DMS114 treated with DMSO at 0.1 percent for 48 hours (cell line): ENCODE data around the gene MEGF6.

Experiments used
- DNase-seq: peaks from one replicate; lab custom pipeline; 2025; ENCODE audit not compliant: unreplicated experiment; lab: John Stamatoyannopoulos, UW

The MEGF6 gene, protein sequence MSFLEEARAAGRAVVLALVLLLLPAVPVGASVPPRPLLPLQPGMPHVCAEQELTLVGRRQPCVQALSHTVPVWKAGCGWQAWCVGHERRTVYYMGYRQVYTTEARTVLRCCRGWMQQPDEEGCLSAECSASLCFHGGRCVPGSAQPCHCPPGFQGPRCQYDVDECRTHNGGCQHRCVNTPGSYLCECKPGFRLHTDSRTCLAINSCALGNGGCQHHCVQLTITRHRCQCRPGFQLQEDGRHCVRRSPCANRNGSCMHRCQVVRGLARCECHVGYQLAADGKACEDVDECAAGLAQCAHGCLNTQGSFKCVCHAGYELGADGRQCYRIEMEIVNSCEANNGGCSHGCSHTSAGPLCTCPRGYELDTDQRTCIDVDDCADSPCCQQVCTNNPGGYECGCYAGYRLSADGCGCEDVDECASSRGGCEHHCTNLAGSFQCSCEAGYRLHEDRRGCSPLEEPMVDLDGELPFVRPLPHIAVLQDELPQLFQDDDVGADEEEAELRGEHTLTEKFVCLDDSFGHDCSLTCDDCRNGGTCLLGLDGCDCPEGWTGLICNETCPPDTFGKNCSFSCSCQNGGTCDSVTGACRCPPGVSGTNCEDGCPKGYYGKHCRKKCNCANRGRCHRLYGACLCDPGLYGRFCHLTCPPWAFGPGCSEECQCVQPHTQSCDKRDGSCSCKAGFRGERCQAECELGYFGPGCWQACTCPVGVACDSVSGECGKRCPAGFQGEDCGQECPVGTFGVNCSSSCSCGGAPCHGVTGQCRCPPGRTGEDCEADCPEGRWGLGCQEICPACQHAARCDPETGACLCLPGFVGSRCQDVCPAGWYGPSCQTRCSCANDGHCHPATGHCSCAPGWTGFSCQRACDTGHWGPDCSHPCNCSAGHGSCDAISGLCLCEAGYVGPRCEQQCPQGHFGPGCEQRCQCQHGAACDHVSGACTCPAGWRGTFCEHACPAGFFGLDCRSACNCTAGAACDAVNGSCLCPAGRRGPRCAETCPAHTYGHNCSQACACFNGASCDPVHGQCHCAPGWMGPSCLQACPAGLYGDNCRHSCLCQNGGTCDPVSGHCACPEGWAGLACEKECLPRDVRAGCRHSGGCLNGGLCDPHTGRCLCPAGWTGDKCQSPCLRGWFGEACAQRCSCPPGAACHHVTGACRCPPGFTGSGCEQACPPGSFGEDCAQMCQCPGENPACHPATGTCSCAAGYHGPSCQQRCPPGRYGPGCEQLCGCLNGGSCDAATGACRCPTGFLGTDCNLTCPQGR (N-terminal part only)

GRCh38 chr1:3611170-3612019 lies at the start of gene MEGF6:
MEGF6 (minus strand) TSS chr1:3611508; CDS start chr1:3611268, 240 bp downstream.
- peak; percentile 41 for DNase-seq

DNA sequence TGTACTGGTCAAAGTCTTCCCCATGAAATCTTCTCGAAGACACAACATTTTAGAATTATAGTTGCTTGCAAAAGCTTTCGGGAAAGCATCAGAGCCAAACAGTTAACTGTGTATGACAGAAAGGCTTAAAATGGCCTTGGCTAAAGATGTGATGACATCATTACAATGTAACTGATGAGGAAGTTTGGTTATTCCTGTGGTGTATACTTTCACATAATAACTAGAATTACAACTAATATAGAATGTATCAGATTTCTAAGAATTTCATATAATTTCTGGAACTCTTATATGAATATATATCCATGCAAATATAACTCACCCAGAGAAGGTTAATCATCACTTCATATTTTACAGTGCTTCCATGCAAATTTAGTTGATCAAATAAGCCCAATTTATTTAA lies 49.4 kb upstream of the MEGF6 start:
- no peak for DNase-seq

- no peak for DNase-seq
Measured at GRCh38 chr1:3659093-3659492, 47.8 kb upstream of the MEGF6 start.

- DNase-seq: no peak
Measured at GRCh38 chr1:3658231-3658615, 46.9 kb upstream of the MEGF6 start.

DNA sequence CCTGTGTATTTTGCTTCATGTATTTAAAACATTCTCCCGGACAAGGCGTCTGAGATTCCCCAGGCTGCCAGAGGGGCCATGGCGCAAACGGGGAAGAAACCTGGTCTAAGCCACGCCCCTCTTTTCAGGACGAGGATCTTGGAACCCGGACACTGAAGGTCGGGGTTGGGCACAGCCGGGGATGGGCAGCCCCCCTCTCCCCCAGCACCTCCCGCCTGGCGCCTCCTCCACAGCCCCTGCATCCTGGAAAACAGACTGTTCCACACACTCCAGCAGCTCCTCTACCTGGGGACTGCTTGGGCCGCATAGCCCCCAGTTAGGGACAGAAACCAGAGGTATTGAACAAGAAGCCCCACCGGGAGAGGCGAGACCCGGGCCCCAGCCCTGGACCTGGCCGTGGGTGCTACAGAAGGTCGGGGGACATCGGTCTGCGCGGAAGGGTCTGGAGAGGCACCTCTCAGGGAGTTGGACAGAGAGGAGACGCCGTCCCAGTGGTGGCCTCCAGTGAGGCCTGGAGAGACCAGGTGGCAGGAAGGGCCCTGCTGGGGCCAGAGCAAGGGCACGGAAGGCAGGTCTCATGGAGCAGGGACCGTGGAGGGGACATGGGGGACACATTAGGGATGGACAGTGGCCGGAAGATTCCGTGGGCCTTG lies 46.4 kb upstream of the MEGF6 start:
- DNase-seq: no peak

- no peak for DNase-seq
Measured at GRCh38 chr1:3657096-3657475, 45.8 kb upstream of the MEGF6 start.

DNA sequence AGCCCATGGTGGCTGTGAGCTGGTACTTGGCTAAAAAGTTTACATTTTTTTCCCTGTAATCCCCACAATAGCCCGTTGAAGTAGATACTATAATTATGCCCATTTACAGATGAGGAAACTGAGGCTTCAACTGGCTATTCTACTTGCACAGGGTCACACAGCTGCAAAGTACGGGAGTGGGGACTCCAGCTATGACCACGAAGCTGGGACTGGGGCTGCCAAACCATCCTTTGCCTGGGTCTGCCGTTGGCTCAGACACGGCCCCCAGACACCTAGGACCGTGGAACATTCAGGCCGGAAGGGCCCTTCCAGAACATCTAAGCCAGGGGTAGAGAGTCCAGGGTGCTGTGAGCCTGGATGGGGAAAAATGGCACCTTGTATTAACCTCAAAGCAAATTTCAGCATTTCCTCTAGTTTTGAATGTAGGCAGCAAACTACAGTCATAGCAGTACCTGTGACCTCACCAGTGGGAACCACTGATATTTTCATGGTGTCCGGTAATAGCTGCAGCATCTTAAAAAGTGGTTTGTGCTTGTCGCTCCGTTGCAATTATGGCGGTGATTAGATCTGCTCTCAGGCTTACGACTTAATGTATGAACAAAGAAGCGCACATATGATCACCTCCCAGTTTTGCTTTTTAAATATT lies 45.3 kb upstream of the MEGF6 start:
- no peak for DNase-seq

- DNase-seq: no peak
Measured at GRCh38 chr1:3654549-3655281, 43.4 kb upstream of the MEGF6 start.

- DNase-seq: no peak
Measured at GRCh38 chr1:3653286-3653618, 41.9 kb upstream of the MEGF6 start.

- DNase-seq: no peak
Measured at GRCh38 chr1:3652548-3653285, 41.4 kb upstream of the MEGF6 start.

GRCh38 chr1:3651930-3652547 lies 40.7 kb upstream of the MEGF6 start, which contains the start of gene TP73:
TP73 (plus strand) TSS chr1:3652516; CDS start chr1:3682366, 29,850 bp downstream.
- DNase-seq: no peak

- no peak for DNase-seq
Measured at GRCh38 chr1:3651026-3651929, 40.0 kb upstream of the MEGF6 start.

- DNase-seq: no peak
Measured at GRCh38 chr1:3650248-3651025, 39.1 kb upstream of the MEGF6 start.

DNA sequence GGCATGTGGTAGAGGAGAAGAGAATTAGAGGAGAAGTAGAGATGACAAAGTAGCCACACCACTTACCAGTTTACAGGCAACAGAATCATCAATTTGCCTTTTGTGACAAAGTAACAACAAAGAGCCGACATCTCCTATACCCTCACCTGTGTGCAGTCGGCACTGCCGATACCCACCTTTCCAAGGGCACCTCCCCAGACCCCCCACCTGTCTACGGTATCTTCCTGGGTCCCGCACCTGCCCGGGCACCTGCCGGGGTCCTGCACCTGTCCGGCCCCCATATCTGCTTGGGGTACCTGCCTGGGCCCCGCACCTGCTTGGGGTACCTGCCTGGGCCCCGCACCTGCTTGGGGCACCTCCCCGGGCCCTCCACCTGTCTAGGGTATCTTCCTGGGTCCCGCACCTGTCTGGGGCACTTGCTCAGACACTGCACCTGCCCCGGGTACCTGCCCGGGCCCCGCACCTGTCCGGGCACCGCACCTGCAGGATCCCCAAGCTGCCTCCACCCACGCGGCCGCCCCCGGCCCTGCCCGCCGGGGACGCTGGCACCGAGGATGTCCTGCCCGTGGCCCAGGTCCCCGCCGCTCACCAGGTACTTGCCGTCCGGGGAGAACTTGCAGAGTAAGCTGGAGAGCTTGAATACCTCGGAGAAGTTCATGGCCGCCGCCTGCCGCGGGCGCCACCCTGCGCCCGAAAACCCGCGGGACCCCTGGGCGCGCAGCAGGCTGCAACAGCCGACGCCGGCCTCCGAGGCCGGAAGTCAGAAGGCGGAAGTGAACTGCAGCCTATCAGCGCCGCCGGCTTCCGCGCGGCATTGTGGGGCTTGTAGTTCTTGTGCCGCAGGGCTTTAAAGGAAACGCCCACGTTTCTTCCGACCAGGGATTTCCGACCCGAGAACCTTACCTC lies 38.3 kb upstream of the MEGF6 start, which contains the start of gene WRAP73:
TSS of gene WRAP73 (minus strand) at position 762 of the 906 bp plus-strand sequence. CDS start at position 658, 104 bp downstream.
- peak; percentile 86 for DNase-seq

GRCh38 chr1:3646596-3646995 lies 35.3 kb upstream of the MEGF6 start:
- no peak for DNase-seq
